ENCODE measurements around the gene NIPSNAP3A.

DNA sequence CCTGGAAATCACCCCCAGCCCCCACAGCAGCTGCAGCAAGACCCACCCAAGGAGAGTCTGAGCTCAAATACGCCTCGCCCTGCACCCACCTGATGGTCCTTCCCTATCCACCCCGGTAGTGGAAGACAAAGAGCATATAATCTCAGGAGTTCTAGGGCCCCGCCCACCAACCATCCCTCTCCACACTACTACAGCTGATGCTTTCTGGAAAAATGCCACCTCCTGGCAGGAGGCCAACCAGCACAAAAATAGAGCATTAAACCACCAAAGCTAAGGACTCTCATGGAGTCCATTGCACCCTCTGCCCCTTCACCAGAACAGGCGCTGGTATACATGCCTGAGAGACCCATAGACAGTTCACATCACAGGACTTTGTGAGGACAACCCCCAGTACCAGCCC lies 22.5 kb upstream of the NIPSNAP3A start:
- TF ChIP-seq EZH2 (IDR thresholded peaks at IDR 0.05; ENCODE audit: borderline replicate concordance, low read depth, low read length, poor library complexity, severe bottlenecking) = no peak
- TF ChIP-seq, protein P1, sequence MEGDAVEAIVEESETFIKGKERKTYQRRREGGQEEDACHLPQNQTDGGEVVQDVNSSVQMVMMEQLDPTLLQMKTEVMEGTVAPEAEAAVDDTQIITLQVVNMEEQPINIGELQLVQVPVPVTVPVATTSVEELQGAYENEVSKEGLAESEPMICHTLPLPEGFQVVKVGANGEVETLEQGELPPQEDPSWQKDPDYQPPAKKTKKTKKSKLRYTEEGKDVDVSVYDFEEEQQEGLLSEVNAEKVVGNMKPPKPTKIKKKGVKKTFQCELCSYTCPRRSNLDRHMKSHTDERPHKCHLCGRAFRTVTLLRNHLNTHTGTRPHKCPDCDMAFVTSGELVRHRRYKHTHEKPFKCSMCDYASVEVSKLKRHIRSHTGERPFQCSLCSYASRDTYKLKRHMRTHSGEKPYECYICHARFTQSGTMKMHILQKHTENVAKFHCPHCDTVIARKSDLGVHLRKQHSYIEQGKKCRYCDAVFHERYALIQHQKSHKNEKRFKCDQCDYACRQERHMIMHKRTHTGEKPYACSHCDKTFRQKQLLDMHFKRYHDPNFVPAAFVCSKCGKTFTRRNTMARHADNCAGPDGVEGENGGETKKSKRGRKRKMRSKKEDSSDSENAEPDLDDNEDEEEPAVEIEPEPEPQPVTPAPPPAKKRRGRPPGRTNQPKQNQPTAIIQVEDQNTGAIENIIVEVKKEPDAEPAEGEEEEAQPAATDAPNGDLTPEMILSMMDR (conservative IDR thresholded peaks at IDR 0.05; ENCODE audit: low read depth, low read length) = no peak
